ENCODE measurements around the gene SLC25A19.
"Not testable (repeated sequence)": the region's sequence is repeated elsewhere in the genome, so short reads cannot be mapped to it uniquely, and the experiment has no call there.

SLC25A19 gene

DNA sequence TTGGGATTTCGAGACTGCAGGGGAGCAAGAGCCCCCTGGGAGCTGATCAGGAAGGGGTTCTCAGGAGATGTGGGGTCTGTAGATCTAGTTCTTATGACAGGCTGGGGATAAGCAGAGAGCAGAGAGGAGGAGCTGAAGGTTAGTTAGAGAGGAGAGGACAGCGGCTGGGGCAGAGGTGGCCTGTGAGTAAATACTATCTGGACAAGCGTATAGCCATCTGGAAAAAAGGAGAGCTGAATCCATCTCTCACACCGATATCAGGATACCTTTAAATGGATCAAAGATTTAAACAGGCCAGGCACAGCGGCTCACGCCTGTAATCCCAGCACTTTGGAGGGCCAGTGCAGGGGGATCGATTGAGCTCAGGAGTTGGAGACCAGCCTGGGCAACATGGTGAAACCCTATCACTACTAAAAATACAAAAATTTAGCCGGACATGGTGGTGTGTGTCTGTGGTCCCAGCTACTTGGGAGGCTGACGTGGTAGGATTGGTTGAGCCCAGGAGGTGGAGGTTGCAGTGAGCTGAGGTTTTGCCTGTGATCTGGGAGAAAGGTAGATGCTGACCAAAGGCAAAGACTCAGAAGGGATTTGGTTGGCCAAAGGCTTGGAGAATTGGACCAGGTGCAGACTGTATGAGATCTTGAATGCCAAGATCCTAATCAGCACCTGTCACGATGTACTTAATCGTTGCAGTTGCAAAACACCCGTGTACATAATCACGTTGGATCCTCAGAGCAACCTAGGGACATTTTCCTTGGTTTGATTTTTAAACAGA lies 18.9 kb upstream of the SLC25A19 start:
- no peak for DNase-seq (ENCODE audit: low read depth)
- no peak overlapping the region for H3K4me3 ChIP-seq (ENCODE audit: control insufficient read depth, low read depth, low read length)
- TF ChIP-seq, protein P1, sequence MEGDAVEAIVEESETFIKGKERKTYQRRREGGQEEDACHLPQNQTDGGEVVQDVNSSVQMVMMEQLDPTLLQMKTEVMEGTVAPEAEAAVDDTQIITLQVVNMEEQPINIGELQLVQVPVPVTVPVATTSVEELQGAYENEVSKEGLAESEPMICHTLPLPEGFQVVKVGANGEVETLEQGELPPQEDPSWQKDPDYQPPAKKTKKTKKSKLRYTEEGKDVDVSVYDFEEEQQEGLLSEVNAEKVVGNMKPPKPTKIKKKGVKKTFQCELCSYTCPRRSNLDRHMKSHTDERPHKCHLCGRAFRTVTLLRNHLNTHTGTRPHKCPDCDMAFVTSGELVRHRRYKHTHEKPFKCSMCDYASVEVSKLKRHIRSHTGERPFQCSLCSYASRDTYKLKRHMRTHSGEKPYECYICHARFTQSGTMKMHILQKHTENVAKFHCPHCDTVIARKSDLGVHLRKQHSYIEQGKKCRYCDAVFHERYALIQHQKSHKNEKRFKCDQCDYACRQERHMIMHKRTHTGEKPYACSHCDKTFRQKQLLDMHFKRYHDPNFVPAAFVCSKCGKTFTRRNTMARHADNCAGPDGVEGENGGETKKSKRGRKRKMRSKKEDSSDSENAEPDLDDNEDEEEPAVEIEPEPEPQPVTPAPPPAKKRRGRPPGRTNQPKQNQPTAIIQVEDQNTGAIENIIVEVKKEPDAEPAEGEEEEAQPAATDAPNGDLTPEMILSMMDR (conservative IDR thresholded peaks at IDR 0.05; ENCODE audit: control insufficient read depth, insufficient read depth, low read depth, low read length), result no peak

GRCh38 chr17:75301502-75302206 lies 12.4 kb upstream of the SLC25A19 start:
- TF ChIP-seq, protein P1 (conservative IDR thresholded peaks at IDR 0.05; ENCODE audit: control insufficient read depth, insufficient read depth, low read depth, low read length), result no peak
- H3K4me3 ChIP-seq (ENCODE audit: control insufficient read depth, low read depth, low read length), result no peak overlapping the region
- no peak for DNase-seq (ENCODE audit: low read depth)

DNA sequence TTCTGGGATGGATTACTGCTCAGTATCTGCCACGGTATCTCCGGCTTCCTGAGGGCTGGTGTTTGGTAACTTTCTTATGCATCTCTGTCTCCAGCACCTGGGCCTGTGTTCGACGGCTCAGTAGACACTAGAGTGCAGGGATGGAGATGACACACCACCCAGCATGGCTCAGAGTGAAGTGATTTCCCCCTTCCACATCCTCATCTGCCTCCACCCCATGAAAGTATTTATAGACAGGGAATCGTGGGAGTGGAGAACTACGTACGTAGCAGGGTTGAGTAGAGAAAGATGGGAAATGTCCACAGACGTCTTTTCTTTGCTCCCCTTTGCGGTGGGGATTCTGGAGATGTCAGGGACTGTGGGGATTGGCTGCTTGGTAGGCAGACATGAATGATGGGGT lies 11.8 kb upstream of the SLC25A19 start:
- TF ChIP-seq, protein P1 (conservative IDR thresholded peaks at IDR 0.05; ENCODE audit: control insufficient read depth, insufficient read depth, low read depth, low read length), result no peak
- H3K4me3 ChIP-seq (ENCODE audit: control insufficient read depth, low read depth, low read length), result no peak overlapping the region
- no peak for DNase-seq (ENCODE audit: low read depth)

- no peak overlapping the region for H3K4me3 ChIP-seq (ENCODE audit: control insufficient read depth, low read depth, low read length)
- DNase-seq (ENCODE audit: low read depth), result no peak
- TF ChIP-seq, protein P1 (conservative IDR thresholded peaks at IDR 0.05; ENCODE audit: control insufficient read depth, insufficient read depth, low read depth, low read length), result no peak
Observed at GRCh38 chr17:75300280-75300679, 11.0 kb upstream of the SLC25A19 start.

- no peak overlapping the region for H3K4me3 ChIP-seq (ENCODE audit: control insufficient read depth, low read depth, low read length)
Observed at GRCh38 chr17:75295201-75296158, 6.2 kb upstream of the SLC25A19 start.

GRCh38 chr17:75292810-75293448 lies 3.7 kb upstream of the SLC25A19 start:
- not testable (repeated sequence) for H3K4me3 ChIP-seq (ENCODE audit: control insufficient read depth, low read depth, low read length); DNase-seq (ENCODE audit: low read depth)

More at GRCh38 chr17:75295201-75296158, 6.2 kb upstream of the SLC25A19 start:
- TF ChIP-seq, protein P1 (conservative IDR thresholded peaks at IDR 0.05; ENCODE audit: control insufficient read depth, insufficient read depth, low read depth, low read length), result no peak
- no peak for DNase-seq (ENCODE audit: low read depth)

Measured in fibroblast of mammary gland (primary cell).